Measurements from ENCODE around the gene GRK5. TPM values are rescaled to one million over a fixed set of nuclear protein-coding genes. Genes with fewer than 3 reads are reported as not detected.

The GRK5 gene
- total RNA-seq, 2 donors from 2014 or later, result 9.1 to 11.9 TPM

- Mint-ChIP-seq H3K36me3 (ENCODE audit: low read depth) (no peaks in the 10 kb centered on the region), H3K27ac (no peak overlapping the region), H3K4me3 (no peak overlapping the region), H3K27me3 (ENCODE audit: insufficient read depth) (peaks cover 76% of the 10 kb centered on the region), H3K9me3 (no peaks in the 10 kb centered on the region), H3K4me1 (peaks cover 10% of the 10 kb centered on the region)
- no peaks in the 10 kb centered on the region for H3K4me1 ChIP-seq (ENCODE audit: control insufficient read depth, insufficient read depth, low read length)
- H3K4me3 ChIP-seq (ENCODE audit: low read length), result no peak overlapping the region
- H3K27ac ChIP-seq (ENCODE audit: low read depth, low read length), result no peak overlapping the region
- H3K27me3 ChIP-seq (ENCODE audit: control insufficient read depth, insufficient read depth, low read length, poor library complexity, severe bottlenecking), result peaks cover 45% of the 10 kb centered on the region
- WGBS, 2 experiments (ENCODE audit: insufficient coverage in 1 of 2, insufficient read length in 1 of 2), result 93 to 96% methylated on average over 7 to 9 of the region's 9 CpGs
- H3K36me3 ChIP-seq (ENCODE audit: control insufficient read depth, insufficient read depth, low read length), result no peaks in the 10 kb centered on the region
- H3K9ac ChIP-seq (ENCODE audit: extremely low read depth, low read length, poor library complexity, severe bottlenecking), result no peak overlapping the region
- DNase-seq, result no peak
- TF ChIP-seq CTCF (conservative IDR thresholded peaks at IDR 0.05), result no peak
- no peaks in the 10 kb centered on the region for H3K9me3 ChIP-seq (ENCODE audit: control insufficient read depth, low read length)
Measured at GRCh38 chr10:119483839-119484238, 276.5 kb downstream of the GRK5 start.

- DNase-seq, result no peak
- Histone ChIP-seq H3K9ac (ENCODE audit: extremely low read depth, low read length, poor library complexity, severe bottlenecking) (no peak overlapping the region), H3K4me3 (ENCODE audit: low read length) (no peak overlapping the region), H3K27me3 (ENCODE audit: control insufficient read depth, insufficient read depth, low read length, poor library complexity, severe bottlenecking) (peaks cover under 1% of the 10 kb centered on the region), H3K9me3 (ENCODE audit: control insufficient read depth, low read length) (no peaks in the 10 kb centered on the region), H3K36me3 (ENCODE audit: control insufficient read depth, insufficient read depth, low read length) (no peaks in the 10 kb centered on the region), H3K27ac (ENCODE audit: low read depth, low read length) (no peak overlapping the region), H3K4me1 (ENCODE audit: control insufficient read depth, insufficient read depth, low read length) (no peaks in the 10 kb centered on the region)
- Mint-ChIP-seq H3K4me1 (no peaks in the 10 kb centered on the region), H3K27ac (no peak overlapping the region), H3K27me3 (ENCODE audit: insufficient read depth) (peaks cover 44% of the 10 kb centered on the region), H3K36me3 (ENCODE audit: low read depth) (no peaks in the 10 kb centered on the region), H3K4me3 (no peak overlapping the region), H3K9me3 (no peaks in the 10 kb centered on the region)
- WGBS, 2 experiments (ENCODE audit: insufficient coverage in 1 of 2, insufficient read length in 1 of 2), result 95% methylated on average over 4 to 6 of the region's 7 CpGs
- TF ChIP-seq CTCF (conservative IDR thresholded peaks at IDR 0.05), result no peak
Measured at GRCh38 chr10:119488675-119489074, 281.3 kb downstream of the GRK5 start.

GRCh38 chr10:119489991-119490326, 282.6 kb downstream of the GRK5 start:
- no peak overlapping the region for H3K27ac ChIP-seq (ENCODE audit: low read depth, low read length)
- TF ChIP-seq CTCF (conservative IDR thresholded peaks at IDR 0.05), result no peak
- Mint-ChIP-seq H3K27me3 (ENCODE audit: insufficient read depth) (peaks cover 33% of the 10 kb centered on the region), H3K4me1 (no peaks in the 10 kb centered on the region), H3K36me3 (ENCODE audit: low read depth) (no peaks in the 10 kb centered on the region), H3K9me3 (no peaks in the 10 kb centered on the region), H3K4me3 (peak overlapping the region; percentile 48), H3K27ac (no peak overlapping the region)
- no peak overlapping the region for H3K9ac ChIP-seq (ENCODE audit: extremely low read depth, low read length, poor library complexity, severe bottlenecking)
- 28 to 74% methylated on average over 2 to 5 of the region's 5 CpGs for WGBS, 2 experiments (ENCODE audit: insufficient coverage in 1 of 2, insufficient read length in 1 of 2)
- no peak for DNase-seq
- H3K27me3 ChIP-seq (ENCODE audit: control insufficient read depth, insufficient read depth, low read length, poor library complexity, severe bottlenecking), result no peaks in the 10 kb centered on the region
- H3K9me3 ChIP-seq (ENCODE audit: control insufficient read depth, low read length), result no peaks in the 10 kb centered on the region
- no peaks in the 10 kb centered on the region for H3K36me3 ChIP-seq (ENCODE audit: control insufficient read depth, insufficient read depth, low read length)
- no peak overlapping the region for H3K4me3 ChIP-seq (ENCODE audit: low read length)
- H3K4me1 ChIP-seq (ENCODE audit: control insufficient read depth, insufficient read depth, low read length), result no peaks in the 10 kb centered on the region

Measured in endodermal cell (in vitro differentiated cells).